SW480 (cell line): ENCODE results near the gene FCRL4.
"Not testable (repeated sequence)": the region's sequence is repeated elsewhere in the genome, so short reads cannot be mapped to it uniquely, and the experiment has no call there.

Experiments
- DNase-seq: peaks from one replicate; pipeline ENCODE4 v3.0.0-alpha.2; 2016; ENCODE audit warnings: low spot score

The FCRL4 gene

DNA sequence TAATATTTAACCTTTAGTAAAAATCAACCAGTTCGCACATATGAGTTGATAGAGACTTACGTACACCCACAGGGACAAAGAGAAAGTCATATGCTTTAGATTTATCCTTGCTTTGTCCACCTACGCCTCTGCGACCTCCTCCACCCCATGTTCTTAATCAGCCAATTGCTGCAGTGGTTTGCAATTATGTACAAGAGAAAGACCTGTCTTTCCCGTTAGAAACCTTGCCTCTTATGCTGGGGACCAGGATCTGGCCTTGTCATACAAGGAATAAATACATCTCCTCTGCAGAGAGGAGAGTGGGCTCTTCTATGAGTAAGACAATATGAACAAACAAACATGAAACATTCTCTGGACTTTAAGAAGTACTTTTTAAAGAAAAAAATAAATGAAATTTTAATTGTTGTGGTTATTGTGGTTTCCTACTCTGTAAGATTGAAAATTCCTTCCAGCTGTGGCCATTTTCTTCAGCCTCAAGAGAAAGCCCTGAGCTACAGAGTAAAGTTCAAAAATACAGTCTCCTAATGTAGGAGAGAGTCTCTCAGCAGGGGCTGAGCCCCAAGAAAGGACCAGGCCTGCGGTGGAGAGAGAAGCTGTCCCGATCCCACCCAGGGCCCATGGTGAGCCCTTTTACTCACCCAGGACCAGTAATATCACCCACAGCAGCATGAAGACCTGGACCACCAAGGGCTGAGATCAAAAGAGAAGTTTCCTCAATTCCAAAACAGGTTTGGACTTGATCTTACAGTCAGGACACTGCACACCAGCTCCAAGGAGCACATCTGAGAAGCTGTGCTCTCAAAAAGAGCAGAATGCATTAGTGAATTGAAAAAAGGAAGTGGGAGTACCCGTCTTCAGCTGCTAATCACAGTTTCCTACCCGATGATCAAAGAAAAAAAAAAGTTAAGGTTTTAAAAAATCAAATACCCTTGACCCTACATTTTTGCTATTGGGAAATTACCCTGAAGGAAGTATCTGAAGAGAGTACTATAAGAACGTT, 45.9 kb downstream of the FCRL4 start, which contains the start of gene FCRL5:
FCRL5 (minus strand) TSS at position 822 of the 1,000 bp plus-strand sequence; CDS start at position 669, 153 bp downstream.
- no peak for DNase-seq

DNA sequence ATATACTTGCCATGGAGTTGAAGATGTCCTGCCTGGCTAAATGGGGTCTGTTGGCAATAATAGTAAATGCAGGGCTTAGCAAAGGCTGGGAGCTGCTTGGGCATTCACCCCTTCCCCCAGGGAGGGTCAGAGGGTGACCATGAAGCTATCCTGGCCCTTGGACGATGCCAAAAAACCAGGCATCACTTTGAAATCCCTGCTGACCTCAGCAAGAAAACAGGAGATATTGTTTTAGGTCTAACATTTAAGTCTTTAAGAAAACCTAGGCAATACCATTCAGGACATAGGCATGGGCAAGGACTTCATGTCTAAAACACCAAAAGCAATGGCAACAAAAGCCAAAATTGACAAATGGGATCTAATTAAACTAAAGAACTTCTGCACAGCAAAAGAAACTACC, 49.8 kb downstream of the FCRL4 start:
- not testable (repeated sequence) for DNase-seq

DNA sequence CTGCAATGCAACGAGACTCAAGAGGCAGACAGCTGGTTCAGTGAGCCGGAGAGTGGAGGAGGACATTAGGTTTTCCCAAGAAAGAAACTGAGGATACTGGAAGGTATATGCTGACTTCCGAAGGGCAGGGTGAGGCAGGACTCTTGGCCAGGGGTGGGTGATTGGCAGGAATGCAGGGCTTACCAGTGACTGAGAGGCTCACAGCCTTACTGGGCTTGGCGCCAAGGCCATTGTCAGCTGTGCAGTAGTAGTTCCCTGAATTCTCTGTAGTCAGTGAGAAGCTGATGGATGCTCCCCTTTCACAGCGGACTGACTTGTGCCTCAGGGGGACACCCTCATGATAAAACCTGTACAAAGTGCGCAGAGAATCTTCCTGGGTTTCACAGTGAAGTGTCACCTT, 55.2 kb downstream of the FCRL4 start:
- DNase-seq = no peak

DNA sequence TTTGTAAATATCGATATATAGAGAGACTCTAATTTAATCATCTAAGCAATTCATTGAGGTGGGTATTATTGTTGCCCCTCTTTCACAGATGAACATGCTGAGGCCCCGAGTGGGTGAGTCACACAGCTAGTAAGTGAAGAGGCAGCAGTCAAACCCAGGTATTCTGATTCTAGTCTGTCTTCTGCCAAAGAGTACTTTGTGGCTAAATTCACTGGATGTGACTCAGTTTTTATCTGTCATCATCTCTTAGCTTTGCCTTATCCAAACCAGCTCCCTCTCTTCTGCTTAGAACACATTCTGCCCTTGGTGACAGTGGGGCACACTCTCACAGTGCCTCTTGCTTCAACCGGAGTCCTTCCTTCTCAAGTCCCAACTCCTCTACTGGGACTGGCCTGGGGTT, 57.0 kb downstream of the FCRL4 start:
- DNase-seq = no peak

DNA sequence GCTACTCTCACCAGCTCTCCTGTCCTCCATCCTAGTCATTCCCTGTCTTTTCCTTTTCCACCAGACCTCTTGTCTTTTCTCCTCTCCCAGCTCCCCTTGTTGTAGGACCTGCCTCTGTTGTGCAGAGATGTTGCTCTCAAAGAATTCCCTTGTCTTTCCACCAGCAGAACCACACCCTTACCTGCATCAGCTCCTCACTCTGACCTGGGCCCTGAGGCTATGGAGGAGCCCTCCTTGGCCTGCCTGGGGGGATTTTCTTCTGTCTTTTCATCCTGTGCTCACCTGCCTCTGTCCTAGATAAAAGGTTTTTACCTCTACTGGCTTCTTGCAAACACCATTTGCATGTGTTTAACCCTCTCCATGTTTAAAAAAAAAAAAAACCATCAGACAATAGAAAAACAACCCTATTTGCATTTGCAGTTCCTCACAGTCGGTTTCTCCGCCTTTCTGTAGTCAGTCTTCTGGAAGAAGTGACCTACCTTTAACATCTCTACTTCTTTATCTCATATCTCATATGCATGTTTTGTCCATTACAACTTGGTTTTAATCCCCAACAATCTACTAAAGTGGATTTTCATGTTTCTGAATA, 57.6 kb downstream of the FCRL4 start:
- DNase-seq = no peak

DNA sequence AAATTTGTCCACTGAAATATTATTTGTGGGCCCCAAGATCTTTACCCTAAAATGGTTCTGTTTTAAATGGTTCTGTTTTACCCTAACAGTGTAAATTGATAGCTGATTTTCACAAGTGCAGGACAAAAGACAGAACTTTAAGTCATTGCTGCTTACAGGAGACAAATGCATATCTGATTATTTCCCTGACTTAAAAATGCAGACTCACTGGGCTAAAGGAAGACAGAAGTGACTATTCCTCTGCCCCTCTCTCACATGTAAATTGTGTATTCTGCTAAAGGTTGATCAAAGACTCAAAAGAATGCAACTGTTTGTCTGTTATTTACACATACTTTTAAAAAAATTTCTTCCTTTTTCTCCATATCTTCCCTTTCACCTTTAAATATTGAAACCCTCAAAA, 58.3 kb downstream of the FCRL4 start:
- no peak for DNase-seq

DNA sequence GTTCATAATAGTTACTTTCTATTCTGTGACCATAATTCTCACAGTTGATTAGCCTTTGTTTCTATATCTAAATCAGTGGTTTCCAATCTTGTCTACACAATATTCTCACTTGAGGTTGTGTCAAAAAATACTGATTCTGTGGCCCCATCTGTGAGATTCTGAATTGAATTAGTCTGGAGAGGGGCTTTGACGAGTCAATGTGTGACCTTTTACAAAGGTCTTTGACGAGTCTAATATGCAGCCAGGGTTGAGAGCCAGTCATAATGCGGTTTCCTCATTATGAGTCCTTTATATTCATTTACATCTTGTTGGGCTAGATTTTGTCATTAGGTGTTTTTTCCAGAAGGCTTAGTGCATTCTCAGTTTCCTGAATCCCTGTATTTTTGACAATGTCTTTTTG, 65.3 kb downstream of the FCRL4 start:
- DNase-seq = no peak

DNA sequence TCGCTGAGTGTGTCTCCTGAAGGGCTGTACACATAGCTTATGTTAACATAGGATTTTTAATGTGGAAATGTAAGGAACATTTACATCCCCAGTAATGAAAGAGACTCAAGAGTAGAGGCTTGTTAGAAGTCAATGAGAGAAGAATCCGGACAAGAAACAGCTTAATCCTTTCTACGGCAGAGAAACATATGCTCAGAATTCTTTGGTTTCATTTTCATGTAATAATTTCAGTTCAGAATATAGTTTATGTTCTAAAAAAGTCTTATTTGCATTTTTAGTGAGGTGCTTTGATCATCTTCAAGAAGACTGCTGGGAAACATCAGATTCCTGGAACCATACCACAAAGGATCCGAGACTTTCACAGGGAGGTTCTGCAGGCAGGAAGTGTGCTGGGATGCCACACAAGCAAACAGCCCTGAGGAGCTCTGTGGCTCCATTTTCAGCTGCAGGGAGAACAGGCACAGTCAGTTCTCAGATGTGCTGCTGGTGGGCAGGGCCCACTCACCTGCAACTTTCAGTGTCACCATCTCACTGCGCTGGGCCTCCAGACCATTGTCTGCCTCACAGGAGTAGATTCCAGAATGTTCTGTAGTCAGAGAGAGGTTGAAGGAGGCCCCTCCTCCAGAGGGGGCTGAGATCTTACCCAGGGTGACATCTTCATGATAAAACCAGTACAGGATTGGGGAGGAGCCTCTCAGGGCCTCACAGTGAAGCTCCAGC, 74.0 kb downstream of the FCRL4 start:
- no peak for DNase-seq
